ENCODE measurements around the gene MAD1L1.
"Not testable (repeated sequence)": the region's sequence is repeated elsewhere in the genome, so short reads cannot be mapped to it uniquely, and the experiment has no call there.

MAD1L1 gene

GRCh38 chr7:1846331-1847065, 386.2 kb downstream of the MAD1L1 start:
- DNase-seq (ENCODE audit: low read depth in 3 of 3, low spot score in 1 of 3): no peak

- DNase-seq (ENCODE audit: low read depth in 3 of 3, low spot score in 1 of 3): no peak
These were observed 387.0 kb downstream of the MAD1L1 start for GRCh38 chr7:1845536-1846311.

GRCh38 chr7:1844951-1845390, 387.8 kb downstream of the MAD1L1 start:
- DNase-seq (ENCODE audit: low read depth in 3 of 3, low spot score in 1 of 3): no peak

- DNase-seq (ENCODE audit: low read depth in 3 of 3, low spot score in 1 of 3): no peak
These were observed 388.3 kb downstream of the MAD1L1 start for GRCh38 chr7:1844336-1844950.

GRCh38 chr7:1843921-1844335, 388.8 kb downstream of the MAD1L1 start:
- DNase-seq (ENCODE audit: low read depth in 3 of 3, low spot score in 1 of 3): no peak

- DNase-seq (ENCODE audit: low read depth in 3 of 3, low spot score in 1 of 3): no peak
These were observed 389.4 kb downstream of the MAD1L1 start for GRCh38 chr7:1843271-1843861.

- DNase-seq (ENCODE audit: low read depth in 3 of 3, low spot score in 1 of 3): no peak
These were observed 390.2 kb downstream of the MAD1L1 start for GRCh38 chr7:1842321-1843221.

- not testable (repeated sequence) for DNase-seq (ENCODE audit: low read depth in 3 of 3, low spot score in 1 of 3)
These were observed 391.3 kb downstream of the MAD1L1 start for GRCh38 chr7:1841286-1842021.

GRCh38 chr7:1840744-1841143, 392.0 kb downstream of the MAD1L1 start:
- not testable (repeated sequence) for DNase-seq (ENCODE audit: low read depth in 3 of 3, low spot score in 1 of 3)

- DNase-seq (ENCODE audit: low read depth in 3 of 3, low spot score in 1 of 3): no peak
These were observed 393.0 kb downstream of the MAD1L1 start for GRCh38 chr7:1839701-1840100.

GRCh38 chr7:1838911-1839531, 393.7 kb downstream of the MAD1L1 start:
- not testable (repeated sequence) for DNase-seq (ENCODE audit: low read depth in 3 of 3, low spot score in 1 of 3)

- DNase-seq (ENCODE audit: low read depth in 3 of 3, low spot score in 1 of 3): not testable (repeated sequence)
These were observed 394.2 kb downstream of the MAD1L1 start for GRCh38 chr7:1838544-1838872.

GRCh38 chr7:1837696-1838543, 394.8 kb downstream of the MAD1L1 start:
- not testable (repeated sequence) for DNase-seq (ENCODE audit: low read depth in 3 of 3, low spot score in 1 of 3)

- not testable (repeated sequence) for DNase-seq (ENCODE audit: low read depth in 3 of 3, low spot score in 1 of 3)
These were observed 400.7 kb downstream of the MAD1L1 start for GRCh38 chr7:1831933-1832535.

GRCh38 chr7:1831471-1831870, 401.3 kb downstream of the MAD1L1 start:
- DNase-seq (ENCODE audit: low read depth in 3 of 3, low spot score in 1 of 3): not testable (repeated sequence)

- not testable (repeated sequence) for DNase-seq (ENCODE audit: low read depth in 3 of 3, low spot score in 1 of 3)
These were observed 403.1 kb downstream of the MAD1L1 start for GRCh38 chr7:1829668-1830067.

GRCh38 chr7:1829111-1829510, 403.6 kb downstream of the MAD1L1 start:
- no peak for DNase-seq (ENCODE audit: low read depth in 3 of 3, low spot score in 1 of 3)

GRCh38 chr7:1828170-1828569, 404.6 kb downstream of the MAD1L1 start:
- DNase-seq (ENCODE audit: low read depth in 3 of 3, low spot score in 1 of 3): not testable (repeated sequence)

Data from stimulated activated CD4-positive, alpha-beta T cell treated with anti-CD3 and anti-CD28 coated beads, TNF-alpha, amount 100 ng/mL, for 1 hour (primary cell).